K562 (cell line): Measurements from ENCODE around the gene UBE2E3. TPM values are rescaled to one million over a fixed set of nuclear protein-coding genes. Genes with fewer than 3 reads are reported as not detected.

Experiments
- ATF1 ChIP-seq, 2 experiments: fragments of 450-650 bp in 1 of 2; IDR thresholded peaks; 2 replicates each; pipeline ENCODE4 v1.6.1; 2016; ENCODE audit warnings: missing compliant biosample characterization in 1 of 2, missing genetic modification characterization in 1 of 2
- FOXK2 ChIP-seq, 2 experiments: fragments of 450-650 bp; IDR thresholded peaks in 1 of 2; conservative IDR thresholded peaks in 1 of 2; 2 replicates each; pipeline ENCODE4 v1.6.1; 2016; ENCODE audit warnings: low read depth in 2 of 2, mild to moderate bottlenecking in 1 of 2
- JUND ChIP-seq, 2 experiments: IDR thresholded peaks; 2 replicates in 1 of 2; 3 replicates in 1 of 2; pipeline ENCODE4 v1.6.1; 2011; ENCODE audit warnings: borderline replicate concordance in 2 of 2, low read depth in 2 of 2, low read length in 2 of 2, improper control_type of control experiment in 1 of 2, missing biosample characterization in 1 of 2, missing genetic modification characterization in 1 of 2, missing genetic modification reagents in 1 of 2
- MAFF ChIP-seq: IDR thresholded peaks from 2 replicates; pipeline ENCODE4 v1.6.1; 2012; ENCODE audit warnings: low read length, improper control_type of control experiment
- MTA1 ChIP-seq: fragments of 450-650 bp; IDR thresholded peaks from 2 replicates; pipeline ENCODE4 v1.6.1; 2017; ENCODE audit warnings: borderline replicate concordance
- NCOR1 ChIP-seq: fragments of 450-650 bp; IDR thresholded peaks from 2 replicates; pipeline ENCODE4 v1.6.1; 2016; ENCODE audit warnings: mild to moderate bottlenecking, moderate library complexity
- POLR2A ChIP-seq: fragments of 450-650 bp; conservative IDR thresholded peaks from 2 replicates; pipeline ENCODE4 v1.6.1; 2016
- RBM34 ChIP-seq: fragments of 200-400 bp; formaldehyde crosslinking; IDR thresholded peaks from 2 replicates; pipeline ENCODE4 v1.6.1; 2018; ENCODE audit warnings: low read length, borderline replicate concordance; ENCODE audit not compliant: insufficient read depth
- SPI1 ChIP-seq: IDR thresholded peaks from 2 replicates; pipeline ENCODE4 v1.6.1; 2011; ENCODE audit warnings: low read depth, low read length, control low read depth, borderline replicate concordance
- TOE1 ChIP-seq, 2 experiments: fragments of 450-650 bp in 1 of 2; sonication (generic) in 1 of 2; formaldehyde crosslinking in 1 of 2; IDR thresholded peaks; 2 replicates each; pipeline versions ENCODE4 v1.7.1 to v1.8.0; 2016 to 2022; ENCODE audit warnings: borderline replicate concordance in 2 of 2, mild to moderate bottlenecking in 2 of 2, antibody characterized with exemption in 1 of 2, inconsistent platforms in 1 of 2, low read depth in 1 of 2, missing genetic modification reagents in 1 of 2, moderate library complexity in 1 of 2
- ZKSCAN3 ChIP-seq: fragments of 250-450 bp; sonication (Bioruptor Pico); IDR thresholded peaks from 2 replicates; pipeline ENCODE4 v1.4.0; 2020
- ZNF586 ChIP-seq: fragments of 450-650 bp; formaldehyde crosslinking; conservative IDR thresholded peaks from 2 replicates; pipeline ENCODE4 v1.4.0; 2020; ENCODE audit warnings: mild to moderate bottlenecking, moderate library complexity
- ZNF668 ChIP-seq: fragments of 250-450 bp; sonication (Bioruptor Pico); IDR thresholded peaks from 2 replicates; pipeline ENCODE4 v1.8.0; 2022; ENCODE audit warnings: mild to moderate bottlenecking, inconsistent platforms
- polyA plus RNA-seq, 8 experiments: library from polyadenylated mRNA; depleted of rRNA in 4 of 8; stranded (reverse) in 5 of 8; unstranded in 3 of 8; fragments of >200 nt; fragmentation: Nextera tagmentation in 2 of 8; fragmentation: Illumina TruSeq in 1 of 8; extraction: Ambion mirVana in 2 of 8; extraction: Trizol in 1 of 8; gene quantifications; 2 replicates each; pipeline versions ENCODE4 v1.2.1 to v1.2.3, GENCODE V29; 2011 to 2014; ENCODE audit warnings: inconsistent platforms in 1 of 8, missing spikeins in 1 of 8
- total RNA-seq, 7 experiments: library from RNA; depleted of rRNA in 6 of 7; stranded (reverse); fragments of >200 nt in 6 of 7; fragmentation: Illumina TruSeq in 2 of 7; extraction: Trizol in 2 of 7; gene quantifications; 2 replicates each; pipeline versions ENCODE4 v1.2.1 to v1.2.3, GENCODE V29; 2011 to 2021; ENCODE audit warnings: low replicate concordance in 1 of 7
- TF ChIP-seq, protein P1 (sequence below): fragments of 450-650 bp; IDR thresholded peaks from 2 replicates; pipeline ENCODE4 v1.6.1; 2016; ENCODE audit warnings: mild to moderate bottlenecking, moderate library complexity
- TF ChIP-seq, protein P2 (sequence below): fragments of 450-650 bp; IDR thresholded peaks from 2 replicates; pipeline ENCODE4 v1.6.1; 2016; ENCODE audit warnings: antibody characterized with exemption

The UBE2E3 gene
- total and polyA plus RNA-seq, 9 of the 15 experiments (the other 6 are each of a cell fraction or from before 2014, with no cell fraction given): 58.2 to 173 (median 78.0) TPM

DNA sequence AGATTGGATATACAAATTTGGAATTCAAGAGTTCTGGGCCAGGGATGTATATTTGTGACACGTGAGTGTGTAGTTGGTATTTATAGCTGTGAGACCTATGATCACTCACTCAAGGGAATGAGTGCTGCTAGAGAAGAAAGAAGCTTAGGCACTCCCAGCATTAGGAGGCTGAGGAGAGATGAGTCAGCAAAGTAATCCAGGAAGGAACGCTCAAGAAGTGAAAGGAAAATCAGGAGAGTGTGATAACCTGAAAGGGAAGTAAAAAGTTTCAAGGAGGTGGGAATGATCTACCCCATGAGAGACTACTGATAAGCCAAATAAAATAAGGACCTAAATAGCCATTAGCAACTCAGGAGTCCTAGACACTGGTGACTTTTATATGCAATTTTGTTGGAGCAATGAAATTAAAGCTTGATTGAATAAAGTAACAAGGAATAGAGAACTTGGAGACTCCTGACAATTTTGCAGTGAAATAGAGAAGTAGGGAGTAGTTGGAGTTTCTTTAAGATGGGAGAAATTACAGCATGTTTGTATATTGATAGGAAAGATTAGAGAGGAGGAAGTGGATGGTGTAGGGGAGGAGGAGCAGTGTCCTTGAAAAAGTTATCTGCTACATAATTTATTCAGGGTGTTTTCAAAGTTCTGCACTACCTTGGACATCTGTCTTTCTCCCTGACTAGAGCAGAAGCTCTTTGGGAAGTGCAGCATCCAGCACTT lies 89.9 kb downstream of the UBE2E3 start (continued):
- TF ChIP-seq, protein P1, sequence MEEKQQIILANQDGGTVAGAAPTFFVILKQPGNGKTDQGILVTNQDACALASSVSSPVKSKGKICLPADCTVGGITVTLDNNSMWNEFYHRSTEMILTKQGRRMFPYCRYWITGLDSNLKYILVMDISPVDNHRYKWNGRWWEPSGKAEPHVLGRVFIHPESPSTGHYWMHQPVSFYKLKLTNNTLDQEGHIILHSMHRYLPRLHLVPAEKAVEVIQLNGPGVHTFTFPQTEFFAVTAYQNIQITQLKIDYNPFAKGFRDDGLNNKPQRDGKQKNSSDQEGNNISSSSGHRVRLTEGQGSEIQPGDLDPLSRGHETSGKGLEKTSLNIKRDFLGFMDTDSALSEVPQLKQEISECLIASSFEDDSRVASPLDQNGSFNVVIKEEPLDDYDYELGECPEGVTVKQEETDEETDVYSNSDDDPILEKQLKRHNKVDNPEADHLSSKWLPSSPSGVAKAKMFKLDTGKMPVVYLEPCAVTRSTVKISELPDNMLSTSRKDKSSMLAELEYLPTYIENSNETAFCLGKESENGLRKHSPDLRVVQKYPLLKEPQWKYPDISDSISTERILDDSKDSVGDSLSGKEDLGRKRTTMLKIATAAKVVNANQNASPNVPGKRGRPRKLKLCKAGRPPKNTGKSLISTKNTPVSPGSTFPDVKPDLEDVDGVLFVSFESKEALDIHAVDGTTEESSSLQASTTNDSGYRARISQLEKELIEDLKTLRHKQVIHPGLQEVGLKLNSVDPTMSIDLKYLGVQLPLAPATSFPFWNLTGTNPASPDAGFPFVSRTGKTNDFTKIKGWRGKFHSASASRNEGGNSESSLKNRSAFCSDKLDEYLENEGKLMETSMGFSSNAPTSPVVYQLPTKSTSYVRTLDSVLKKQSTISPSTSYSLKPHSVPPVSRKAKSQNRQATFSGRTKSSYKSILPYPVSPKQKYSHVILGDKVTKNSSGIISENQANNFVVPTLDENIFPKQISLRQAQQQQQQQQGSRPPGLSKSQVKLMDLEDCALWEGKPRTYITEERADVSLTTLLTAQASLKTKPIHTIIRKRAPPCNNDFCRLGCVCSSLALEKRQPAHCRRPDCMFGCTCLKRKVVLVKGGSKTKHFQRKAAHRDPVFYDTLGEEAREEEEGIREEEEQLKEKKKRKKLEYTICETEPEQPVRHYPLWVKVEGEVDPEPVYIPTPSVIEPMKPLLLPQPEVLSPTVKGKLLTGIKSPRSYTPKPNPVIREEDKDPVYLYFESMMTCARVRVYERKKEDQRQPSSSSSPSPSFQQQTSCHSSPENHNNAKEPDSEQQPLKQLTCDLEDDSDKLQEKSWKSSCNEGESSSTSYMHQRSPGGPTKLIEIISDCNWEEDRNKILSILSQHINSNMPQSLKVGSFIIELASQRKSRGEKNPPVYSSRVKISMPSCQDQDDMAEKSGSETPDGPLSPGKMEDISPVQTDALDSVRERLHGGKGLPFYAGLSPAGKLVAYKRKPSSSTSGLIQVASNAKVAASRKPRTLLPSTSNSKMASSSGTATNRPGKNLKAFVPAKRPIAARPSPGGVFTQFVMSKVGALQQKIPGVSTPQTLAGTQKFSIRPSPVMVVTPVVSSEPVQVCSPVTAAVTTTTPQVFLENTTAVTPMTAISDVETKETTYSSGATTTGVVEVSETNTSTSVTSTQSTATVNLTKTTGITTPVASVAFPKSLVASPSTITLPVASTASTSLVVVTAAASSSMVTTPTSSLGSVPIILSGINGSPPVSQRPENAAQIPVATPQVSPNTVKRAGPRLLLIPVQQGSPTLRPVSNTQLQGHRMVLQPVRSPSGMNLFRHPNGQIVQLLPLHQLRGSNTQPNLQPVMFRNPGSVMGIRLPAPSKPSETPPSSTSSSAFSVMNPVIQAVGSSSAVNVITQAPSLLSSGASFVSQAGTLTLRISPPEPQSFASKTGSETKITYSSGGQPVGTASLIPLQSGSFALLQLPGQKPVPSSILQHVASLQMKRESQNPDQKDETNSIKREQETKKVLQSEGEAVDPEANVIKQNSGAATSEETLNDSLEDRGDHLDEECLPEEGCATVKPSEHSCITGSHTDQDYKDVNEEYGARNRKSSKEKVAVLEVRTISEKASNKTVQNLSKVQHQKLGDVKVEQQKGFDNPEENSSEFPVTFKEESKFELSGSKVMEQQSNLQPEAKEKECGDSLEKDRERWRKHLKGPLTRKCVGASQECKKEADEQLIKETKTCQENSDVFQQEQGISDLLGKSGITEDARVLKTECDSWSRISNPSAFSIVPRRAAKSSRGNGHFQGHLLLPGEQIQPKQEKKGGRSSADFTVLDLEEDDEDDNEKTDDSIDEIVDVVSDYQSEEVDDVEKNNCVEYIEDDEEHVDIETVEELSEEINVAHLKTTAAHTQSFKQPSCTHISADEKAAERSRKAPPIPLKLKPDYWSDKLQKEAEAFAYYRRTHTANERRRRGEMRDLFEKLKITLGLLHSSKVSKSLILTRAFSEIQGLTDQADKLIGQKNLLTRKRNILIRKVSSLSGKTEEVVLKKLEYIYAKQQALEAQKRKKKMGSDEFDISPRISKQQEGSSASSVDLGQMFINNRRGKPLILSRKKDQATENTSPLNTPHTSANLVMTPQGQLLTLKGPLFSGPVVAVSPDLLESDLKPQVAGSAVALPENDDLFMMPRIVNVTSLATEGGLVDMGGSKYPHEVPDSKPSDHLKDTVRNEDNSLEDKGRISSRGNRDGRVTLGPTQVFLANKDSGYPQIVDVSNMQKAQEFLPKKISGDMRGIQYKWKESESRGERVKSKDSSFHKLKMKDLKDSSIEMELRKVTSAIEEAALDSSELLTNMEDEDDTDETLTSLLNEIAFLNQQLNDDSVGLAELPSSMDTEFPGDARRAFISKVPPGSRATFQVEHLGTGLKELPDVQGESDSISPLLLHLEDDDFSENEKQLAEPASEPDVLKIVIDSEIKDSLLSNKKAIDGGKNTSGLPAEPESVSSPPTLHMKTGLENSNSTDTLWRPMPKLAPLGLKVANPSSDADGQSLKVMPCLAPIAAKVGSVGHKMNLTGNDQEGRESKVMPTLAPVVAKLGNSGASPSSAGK: no peak
- TF ChIP-seq ZNF668 (CRISPR knock-in tag) (no peak), POLR2A (no peak), ZKSCAN3 (CRISPR knock-in tag) (no peak), ATF1 (CRISPR knock-in tag; IDR thresholded peaks at IDR 0.05) (no peak), ATF1 (tag; IDR thresholded peaks at IDR 0.05) (no peak), SPI1 (peak; percentile 77), FOXK2 (conservative IDR thresholded peaks at IDR 0.05 in 1 of 2, IDR thresholded peaks at IDR 0.05 in 1 of 2; ENCODE audit: low read depth in 2 of 2) (no peak), MAFF (peak; percentile 87), JUND (IDR thresholded peaks at IDR 0.05; ENCODE audit: borderline replicate concordance, low read depth, low read length) (peak; percentile 45; the same call in 1 of the 2 replicates), JUND (tag; IDR thresholded peaks at IDR 0.05; ENCODE audit: borderline replicate concordance, low read depth, low read length) (peak; percentile 41; the same call in 1 of the 3 replicates), NCOR1 (no peak), RBM34 (no peak), MTA1 (0 out of 2 replicates have a peak, but pooled peaks have one; percentile 21), TOE1 (IDR thresholded peaks at IDR 0.05; ENCODE audit: borderline replicate concordance) (no peak), TOE1 (CRISPR knock-in tag; IDR thresholded peaks at IDR 0.05; ENCODE audit: borderline replicate concordance, low read depth) (no peak), ZNF586 (CRISPR knock-in tag) (no peak)
- TF ChIP-seq, protein P2, sequence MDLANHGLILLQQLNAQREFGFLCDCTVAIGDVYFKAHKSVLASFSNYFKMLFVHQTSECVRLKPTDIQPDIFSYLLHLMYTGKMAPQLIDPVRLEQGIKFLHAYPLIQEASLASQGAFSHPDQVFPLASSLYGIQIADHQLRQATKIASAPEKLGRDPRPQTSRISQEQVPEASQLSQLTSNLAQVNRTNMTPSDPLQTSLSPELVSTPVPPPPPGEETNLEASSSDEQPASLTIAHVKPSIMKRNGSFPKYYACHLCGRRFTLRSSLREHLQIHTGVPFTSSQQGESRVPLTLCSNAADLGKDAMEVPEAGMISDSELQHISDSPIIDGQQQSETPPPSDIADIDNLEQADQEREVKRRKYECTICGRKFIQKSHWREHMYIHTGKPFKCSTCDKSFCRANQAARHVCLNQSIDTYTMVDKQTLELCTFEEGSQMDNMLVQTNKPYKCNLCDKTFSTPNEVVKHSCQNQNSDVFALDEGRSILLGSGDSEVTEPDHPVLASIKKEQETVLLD: no peak
